Fibroblast of skin of left biceps (primary cell): Measurements from ENCODE around the gene RSPH9.
"Not testable (repeated sequence)": the region's sequence is repeated elsewhere in the genome, so short reads cannot be mapped to it uniquely, and the experiment has no call there.

ENCODE experiments used
- DNase-seq, 2 experiments: peaks; one replicate each; pipeline ENCODE4 v3.0.0-alpha.2; 2013; ENCODE audit warnings: low read depth in 2 of 2

RSPH9 gene

DNA sequence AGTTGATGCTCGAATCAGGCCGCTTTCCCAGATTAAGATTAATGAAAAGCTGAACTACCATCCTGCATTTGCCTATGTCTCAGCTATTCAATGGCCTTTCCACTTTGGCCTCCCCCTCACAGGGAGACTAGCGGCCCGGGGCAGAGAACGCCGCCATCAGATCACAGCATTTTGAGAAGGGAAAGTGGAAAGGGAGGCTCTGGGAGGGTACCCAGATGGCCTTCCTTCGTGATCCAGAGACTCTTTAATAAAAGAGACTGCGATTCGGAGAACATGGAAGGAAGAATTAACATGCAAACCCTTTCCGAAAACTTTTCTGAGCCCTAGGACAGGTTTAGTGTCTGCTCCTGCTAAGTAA lies 42.2 kb downstream of the RSPH9 start:
- no peak for DNase-seq

DNA sequence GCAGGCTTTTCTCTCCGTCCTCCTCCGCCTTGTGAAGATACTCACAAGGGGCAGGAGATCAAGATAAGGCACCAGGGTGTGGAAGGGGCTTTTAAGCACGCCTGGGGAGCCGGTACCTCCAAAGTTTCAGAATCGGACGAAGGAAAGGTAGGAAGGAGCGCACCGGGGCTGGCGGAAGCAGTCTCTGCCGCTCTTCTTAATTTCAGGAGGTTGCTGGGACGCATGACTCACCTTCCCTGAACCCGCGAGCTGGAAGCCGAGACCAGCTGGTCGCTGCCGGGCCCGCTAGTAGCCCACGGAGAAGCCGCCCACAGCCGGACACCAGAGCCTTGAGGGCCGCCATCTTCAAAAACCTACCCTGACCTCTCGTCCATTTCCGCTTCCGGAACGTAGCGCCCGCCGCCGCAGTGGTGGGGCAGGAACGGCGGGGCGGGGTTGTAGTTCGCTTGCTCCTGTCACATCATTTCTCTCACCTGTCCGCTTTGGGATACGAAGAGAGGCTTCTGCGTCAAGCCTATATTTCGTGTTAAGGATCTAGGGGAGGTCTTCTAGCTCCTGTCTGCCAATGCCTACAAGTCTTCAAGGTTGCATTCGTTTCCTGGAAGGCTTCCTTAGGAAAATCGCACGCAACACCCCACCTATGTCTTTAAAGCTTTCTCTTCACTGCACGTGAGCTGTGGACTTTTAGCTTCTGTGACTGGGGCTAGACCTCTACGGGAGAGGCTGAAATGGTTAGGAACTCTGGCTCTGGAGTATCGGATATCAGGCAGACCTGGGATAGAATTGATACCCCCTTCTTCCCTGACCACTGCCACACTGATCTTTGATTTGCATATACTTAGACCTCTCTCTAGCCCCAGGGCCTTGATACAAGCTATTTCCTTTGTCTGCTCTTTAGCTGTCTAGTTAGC lies 42.9 kb downstream of the RSPH9 start, which contains the start of gene MRPS18A:
Gene MRPS18A, minus strand, starts transcription at position 355 of the 911 bp plus-strand sequence. Its CDS starts 12 bp downstream, at position 343.
- DNase-seq, result no peak

DNA sequence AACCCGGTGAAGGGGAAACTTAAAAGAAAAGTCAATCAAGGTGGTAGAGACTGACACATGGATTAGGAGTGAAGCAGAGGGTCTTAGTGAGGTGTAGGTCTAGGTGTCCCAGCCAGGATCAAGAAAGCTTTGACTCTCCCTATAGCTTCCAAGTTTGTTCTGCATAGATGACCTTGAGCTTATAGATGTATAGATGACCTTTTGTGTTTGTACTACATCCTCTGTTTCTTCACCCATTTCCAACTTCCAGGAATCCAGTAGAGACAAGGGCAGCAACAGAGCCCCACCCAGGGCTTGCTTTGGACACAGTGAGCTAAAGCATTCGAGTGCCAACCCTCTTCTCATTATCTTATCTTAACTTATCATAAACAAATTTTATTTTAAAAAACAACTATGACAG lies 44.6 kb downstream of the RSPH9 start:
- DNase-seq, result no peak

DNA sequence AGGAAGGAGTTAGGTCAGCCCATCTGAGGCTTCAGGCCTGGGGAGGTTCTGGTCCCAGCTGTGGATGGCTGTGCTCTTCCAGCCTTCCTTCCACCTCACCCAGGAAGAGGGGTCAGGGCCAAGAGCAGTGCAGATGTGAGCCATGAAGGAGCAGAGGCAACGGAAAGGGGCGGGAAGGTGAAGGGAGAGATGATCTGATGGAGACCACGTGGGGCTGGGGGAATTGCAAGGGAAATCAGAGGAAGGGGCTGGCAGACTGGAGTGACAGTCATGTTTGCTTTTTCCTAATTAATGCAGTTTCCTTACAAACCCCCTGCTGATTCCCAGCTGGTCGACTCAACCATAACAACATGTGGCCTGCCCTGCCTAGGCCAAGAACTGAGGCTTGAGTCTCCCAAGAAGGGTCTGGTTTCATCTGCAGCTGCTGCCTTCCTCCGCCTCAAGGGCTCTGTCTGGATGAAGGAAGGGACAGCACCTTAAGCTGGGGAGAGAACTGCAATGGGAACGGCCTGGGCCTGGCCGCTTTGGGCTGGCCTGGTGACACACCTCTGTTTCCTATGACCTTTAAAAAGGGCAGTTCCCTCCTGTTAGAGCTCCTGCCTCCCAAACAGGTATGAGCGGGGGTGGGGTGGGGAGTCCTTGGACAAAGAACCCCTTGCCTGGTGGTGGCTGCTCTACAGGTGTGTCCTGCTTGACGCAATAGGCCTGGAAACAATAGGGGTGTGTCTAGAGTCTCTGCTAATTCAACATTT lies 50.6 kb downstream of the RSPH9 start:
- DNase-seq, result no peak

DNA sequence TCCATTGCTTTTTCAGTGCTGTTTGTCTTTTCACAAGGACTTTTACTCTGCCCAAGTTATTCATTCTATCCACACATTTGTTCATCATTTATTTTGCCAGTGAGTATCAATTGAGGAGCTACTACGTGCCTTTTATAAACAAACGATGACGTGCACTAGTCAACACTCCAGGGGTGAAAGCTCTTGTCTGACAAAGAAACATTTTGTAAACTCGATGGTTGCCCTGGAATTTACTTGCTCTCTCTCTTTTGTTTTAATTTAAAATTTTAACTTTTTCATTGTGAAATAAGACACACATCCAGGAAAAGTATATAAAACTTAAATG lies 51.1 kb downstream of the RSPH9 start:
- no peak for DNase-seq

DNA sequence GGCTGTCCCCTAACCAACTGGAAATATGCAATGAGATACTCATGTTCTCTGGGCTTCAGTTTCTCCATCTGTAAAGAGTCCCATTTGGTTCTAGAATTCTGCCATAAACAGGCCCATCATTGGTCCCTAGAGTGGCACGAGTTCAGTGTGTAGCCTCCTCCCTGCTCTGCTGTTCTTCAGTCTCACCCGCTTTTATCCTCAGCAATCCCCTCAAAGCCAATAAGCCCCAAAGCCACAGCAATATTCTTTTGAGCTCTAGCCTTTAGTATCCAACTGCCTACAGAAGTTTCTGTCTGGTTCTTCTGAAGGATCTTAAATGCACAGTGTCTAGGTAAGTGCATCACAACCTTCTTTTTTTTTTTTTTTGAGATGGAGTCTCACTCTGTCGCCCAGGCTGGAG lies 52.6 kb downstream of the RSPH9 start:
- DNase-seq, result no peak

DNA sequence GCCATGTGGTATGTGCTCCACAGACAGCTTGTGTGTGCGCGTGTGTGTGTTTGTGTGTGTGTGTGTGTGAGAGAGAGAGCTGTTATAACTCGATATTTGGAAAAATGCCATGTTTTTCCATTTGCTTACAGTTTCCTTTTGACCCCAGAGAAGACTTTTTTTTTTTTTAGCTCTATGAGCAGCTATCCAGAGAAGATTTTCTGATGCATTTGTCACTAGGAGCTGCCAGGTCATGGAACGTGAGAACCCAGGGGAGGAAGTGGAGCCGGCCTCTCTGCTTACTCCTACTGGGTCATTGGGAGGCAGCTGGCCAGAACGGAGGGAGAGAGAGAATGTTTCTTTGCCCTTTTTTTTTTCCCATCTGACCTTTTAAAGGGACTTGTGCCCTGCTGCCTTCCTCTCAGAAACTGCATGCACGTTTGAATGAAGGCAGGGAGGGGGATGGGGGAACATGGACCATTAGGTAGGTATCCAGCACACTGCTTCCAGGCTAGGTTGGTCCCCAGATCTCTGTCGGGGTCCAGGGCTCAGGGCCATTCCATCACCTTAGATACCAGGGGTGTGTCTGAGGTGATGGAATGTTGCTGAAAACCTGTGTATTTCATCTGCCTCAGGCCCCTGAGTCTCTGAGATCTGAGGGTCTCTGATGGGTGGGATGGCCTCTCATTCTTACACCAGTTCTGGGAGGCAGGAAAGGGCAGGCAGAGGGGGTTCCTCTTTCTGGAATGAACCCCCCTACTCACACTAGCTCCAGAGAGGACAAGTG lies 53.9 kb downstream of the RSPH9 start:
- no peak for DNase-seq

DNA sequence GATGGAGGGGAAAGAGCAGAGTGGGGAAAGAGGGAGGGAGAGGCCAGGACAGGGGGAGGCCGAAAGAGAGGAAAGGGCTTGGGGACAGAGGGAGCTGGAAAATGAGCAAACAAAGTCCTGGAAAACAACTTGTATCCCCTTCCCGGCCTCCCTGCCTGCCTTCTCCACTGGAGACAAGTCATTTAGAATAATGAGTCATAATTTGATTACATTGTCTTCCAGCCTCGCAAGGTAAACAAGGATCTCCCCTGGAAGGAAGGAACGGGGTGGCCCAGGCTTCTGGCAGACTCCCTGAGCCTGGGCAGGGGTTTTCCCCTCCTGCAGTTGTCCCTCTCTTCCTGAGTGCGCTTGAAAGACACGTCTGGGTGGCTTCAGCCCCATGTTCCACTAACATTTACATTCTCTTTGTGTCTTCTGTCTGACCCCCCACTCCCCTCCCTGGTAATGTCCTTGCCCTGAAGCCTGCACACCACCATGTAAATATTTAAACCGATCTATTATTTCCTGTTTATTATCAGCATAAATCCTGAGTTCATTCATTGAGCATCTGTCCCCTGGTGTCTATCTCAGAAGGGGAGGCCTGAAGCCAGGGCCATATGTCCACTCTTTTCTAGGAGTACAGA lies 54.8 kb downstream of the RSPH9 start:
- no peak for DNase-seq

DNA sequence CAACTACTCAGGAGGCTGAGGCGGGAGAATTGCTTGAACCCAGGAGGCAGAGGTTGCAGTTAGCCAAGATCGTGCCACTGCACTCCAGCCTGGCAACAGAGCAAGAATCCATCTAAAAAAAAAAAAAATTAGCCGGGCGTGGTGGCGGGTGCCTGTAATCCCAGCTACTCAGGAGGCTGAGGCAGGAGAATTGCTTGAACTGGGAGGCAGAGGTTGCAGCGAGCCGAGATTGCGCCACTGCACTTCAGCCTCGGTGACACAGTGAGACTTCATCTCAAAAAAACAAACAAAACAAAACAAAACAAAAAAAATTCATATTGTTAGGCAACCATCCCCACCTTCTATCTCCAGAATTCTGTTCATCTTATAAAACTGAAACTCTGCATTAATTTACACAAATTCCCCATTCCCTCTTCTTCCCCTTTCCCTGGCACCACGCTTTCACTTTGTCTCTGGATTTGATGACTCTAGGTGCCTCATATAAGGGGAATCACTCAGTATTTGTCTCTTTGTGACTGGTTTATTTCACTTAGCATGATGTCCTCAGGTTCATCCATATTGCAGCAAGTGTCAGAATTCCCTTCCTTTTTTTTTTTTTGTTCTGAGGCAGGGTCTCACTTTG lies 56.2 kb downstream of the RSPH9 start:
- not testable (repeated sequence) for DNase-seq

DNA sequence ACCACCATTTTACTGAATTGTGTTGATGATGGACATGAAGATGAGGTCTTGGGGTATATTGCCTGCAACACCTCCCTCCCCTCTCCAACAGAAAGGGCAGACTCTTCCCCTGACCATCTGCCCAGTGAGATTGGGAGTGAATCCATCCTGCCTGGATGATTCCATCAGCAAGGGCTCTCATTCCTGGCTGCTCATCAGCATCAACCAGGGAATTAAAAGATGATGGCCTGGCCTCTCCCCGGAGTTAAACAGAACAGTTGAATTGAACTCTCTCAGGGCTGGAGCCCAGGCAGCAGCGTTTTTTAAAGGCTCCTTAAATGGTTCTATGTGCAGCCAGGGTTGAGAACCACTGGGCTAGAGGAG lies 57.3 kb downstream of the RSPH9 start:
- DNase-seq, result no peak

DNA sequence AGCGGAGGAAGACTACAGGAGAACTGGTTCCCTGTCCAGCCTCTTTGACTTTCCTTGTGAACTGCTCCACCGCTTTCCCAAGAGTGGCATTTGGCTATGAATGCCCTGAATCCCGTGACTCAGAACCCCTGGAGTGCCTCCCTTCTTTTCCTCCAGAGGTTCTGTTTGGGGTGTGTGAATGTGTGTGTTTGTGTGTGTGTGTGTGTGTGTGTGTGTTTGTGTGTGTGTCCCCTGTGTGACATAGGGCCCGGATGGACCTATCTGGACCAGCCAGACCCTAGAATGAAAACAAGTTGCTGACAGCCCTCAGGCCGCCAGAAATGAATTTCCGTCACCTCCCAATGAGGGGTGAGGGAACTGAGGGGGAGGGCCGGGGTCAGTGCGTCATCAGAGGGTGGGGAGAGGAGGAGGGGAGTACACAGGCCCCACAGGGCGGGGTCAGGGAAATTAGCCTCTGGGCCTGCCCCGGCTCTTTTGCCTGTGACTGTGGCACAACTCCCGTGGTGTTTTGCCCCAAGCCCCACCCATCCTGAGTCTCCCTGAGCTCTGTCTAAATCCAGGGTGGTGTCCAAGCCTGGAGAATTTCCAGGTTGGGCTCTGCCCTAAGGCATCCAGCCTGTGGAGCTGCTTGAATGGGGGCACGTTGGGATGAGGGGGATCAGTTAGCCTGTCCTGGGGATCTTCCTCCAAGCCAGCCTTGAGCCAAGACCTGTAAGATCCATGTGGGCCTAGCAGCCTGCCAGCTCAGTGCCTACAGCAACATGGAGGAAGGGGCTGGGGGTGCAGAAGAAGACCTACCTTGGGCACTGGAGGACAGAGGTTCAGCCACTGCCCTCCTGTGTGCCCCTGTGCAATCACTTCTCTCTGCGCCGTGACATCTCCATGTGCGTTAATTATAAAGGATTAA lies 58.0 kb downstream of the RSPH9 start:
- peak; percentile 70 to 76 for DNase-seq

DNA sequence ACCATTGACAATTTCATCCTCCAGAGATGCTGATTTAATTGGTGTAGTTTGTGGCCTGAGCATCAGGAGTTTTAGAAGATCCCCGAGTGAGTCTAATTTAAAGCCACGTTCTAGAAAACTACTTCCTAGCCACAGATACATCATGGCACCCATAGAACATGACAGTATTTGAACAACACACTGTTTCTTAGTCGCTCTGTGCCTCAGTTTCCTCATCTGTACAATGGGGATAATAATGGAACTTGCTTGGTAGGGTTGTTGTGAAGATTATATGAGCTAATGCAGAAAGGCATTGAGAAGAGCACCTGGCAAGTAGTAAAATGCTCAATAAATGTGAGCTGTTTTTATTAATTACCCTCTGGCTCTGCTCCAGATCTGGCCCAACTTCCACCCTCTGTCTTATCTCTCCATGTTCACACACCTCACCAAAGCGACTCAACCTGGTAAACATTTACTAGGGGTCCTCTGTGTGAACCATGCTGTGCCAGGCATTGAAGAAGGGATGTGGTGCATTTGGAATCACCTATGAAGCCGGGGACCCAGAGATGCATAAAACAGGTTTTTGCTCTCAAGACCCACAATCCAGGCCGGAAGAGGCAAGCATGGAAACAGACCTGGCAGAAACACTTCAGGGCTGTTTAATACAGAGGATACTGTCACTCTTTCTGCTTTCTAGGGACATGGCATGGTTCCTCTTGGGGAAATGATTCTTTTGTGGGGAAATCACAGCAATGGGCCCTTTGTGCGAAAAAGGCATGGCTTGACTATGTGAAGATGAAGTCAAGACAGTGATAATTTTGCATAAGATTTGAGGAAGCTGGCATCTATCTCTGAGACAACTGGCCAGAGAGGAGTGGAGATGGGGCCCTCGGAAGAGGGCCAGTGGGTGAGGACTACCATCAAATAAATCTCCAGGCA lies 58.9 kb downstream of the RSPH9 start:
- no peak for DNase-seq

DNA sequence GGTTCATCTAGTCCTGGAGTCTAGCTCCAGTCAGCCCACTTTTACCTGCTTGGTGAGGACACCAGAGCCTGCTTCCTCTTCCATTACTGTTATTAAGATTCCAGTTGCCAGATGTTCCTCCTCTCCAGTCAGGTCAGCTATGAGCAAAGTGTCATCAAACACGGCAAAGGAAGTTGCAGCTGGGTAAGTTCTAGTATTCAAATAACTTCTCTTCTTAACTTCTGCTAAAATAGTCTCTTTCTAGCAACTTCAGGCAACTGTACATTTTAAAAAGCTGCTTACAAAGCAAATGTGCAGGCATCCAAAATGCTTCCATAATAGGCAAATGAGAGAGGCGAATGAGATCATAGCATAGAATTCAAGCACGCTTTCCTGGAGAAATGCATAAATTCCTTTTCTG lies 61.2 kb downstream of the RSPH9 start:
- no peak for DNase-seq

DNA sequence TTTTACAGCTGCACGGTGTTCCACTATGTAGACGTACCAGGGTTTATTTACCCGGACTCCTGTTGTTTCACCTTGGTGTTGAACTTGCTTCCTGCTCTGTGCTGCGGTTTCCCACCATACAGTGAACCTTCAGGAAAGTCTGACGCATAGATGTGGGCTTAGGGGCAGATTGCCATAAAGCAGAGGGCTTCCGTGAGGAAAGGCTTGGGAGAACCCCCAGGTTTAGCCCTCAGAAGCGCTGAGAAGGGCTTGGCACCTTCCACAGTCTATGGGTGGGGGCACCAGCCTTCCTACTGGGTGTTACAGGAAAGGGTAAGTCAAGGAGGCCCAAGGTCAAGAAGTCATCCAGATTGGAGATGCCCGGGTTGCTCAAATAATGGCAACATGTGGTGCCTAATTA lies 62.0 kb downstream of the RSPH9 start:
- DNase-seq, result no peak

DNA sequence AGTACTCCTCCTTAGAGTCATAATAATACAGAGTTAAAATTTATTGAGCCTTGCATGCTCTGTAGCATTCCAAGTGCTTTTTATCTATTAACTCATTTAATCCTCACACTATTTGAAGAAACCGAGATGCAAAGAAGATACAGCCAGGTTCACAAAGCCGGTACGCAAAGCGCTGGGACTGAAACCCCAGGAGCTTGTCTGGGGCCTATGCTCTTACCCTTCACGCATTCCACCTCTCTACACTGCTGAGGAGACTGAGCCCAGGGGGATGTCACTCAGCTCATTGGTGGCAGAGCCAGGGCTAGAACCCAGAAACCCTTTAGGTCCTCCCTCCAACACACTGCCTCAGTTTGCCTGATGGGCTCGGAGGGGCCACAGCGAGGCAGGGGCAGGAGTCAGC lies 62.4 kb downstream of the RSPH9 start:
- no peak for DNase-seq

DNA sequence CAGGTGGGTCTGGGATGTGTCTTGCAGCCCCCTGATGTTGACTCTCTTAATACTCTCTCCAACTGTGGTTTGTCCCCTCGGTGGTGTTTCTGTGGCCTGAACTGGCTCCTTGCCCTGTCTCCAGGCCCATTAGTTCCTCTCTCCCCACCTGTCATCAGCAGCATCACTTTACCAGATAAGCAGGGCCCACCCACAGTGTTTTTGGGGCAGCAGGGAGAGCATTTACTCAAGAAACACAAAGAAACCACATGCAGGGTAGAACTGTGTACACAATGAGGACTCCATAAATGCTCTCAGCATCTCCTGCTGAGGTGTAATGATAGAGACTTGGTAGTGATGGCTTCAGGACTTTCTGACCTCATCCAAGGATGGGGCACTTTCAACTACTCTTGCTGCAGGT lies 62.9 kb downstream of the RSPH9 start:
- no peak for DNase-seq

DNA sequence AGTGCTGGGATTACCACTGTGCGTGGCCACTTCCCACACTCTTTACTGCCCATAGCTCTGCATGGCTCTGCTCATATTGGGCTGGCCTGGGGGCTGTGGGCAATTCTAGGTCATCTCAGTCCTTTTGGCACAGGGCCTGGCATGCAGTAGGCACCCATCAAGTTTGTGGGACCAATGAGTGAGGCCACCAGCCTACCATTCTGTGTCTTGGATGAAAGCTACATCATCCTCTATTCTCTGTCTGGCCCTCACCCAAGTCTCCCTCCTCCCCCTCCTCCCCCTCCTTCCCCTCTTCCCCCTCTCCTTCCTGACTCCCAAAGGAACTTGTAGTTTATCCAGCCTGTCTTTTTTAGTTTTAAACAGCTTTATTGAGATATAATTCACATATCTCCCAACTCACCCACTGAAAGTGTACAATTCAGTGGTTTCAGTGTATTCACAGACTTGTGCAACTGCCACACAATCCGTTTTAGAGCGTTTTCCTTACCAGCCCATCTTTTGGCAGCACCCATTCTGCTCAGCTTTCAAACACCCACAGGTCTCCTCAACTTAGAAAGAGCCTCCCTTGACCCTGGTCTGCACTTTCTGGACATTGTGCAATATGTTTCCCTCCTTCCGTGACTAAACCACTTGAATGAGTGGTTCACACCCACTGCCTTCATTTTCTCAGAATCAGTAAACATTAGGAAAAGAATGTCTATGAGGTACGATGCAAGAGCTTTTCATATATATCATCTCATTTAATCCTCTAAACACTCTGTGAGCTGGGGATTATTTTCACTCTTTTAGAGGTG lies 64.2 kb downstream of the RSPH9 start:
- DNase-seq, result no peak

DNA sequence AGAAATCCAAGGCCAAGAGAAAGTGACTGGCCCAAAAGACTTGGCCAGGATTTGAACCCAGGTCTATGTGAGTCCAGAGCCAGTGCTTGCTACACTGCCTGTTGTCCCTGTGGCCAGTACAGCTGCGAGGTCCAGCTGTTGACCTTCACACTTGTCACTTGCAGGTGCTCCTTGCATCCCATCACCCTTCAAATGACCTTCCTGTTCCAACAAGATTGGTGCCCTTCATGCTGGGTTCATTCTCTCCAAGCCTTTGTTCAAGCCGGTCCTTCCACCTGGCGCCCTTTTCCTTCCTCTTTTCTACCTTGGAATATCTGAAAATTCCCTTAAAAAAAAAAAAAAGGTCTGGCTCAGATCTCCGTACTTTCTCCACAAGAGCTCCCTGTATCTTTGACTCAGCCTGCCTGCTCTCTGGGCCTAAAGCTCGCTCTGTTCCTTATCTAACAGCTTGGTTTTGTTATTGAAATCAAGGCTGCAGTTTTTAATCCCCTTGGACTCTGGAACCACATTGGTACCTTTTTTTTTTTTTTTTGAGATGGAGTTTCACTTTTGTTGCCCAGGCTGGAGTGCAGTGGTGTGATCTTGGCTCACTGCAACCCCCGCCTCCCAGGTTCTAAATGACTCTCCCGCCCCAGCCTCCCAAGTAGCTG lies 64.9 kb downstream of the RSPH9 start:
- DNase-seq, result no peak
